Measurements from ENCODE around the gene SCO2.

Gene SCO2

DNA sequence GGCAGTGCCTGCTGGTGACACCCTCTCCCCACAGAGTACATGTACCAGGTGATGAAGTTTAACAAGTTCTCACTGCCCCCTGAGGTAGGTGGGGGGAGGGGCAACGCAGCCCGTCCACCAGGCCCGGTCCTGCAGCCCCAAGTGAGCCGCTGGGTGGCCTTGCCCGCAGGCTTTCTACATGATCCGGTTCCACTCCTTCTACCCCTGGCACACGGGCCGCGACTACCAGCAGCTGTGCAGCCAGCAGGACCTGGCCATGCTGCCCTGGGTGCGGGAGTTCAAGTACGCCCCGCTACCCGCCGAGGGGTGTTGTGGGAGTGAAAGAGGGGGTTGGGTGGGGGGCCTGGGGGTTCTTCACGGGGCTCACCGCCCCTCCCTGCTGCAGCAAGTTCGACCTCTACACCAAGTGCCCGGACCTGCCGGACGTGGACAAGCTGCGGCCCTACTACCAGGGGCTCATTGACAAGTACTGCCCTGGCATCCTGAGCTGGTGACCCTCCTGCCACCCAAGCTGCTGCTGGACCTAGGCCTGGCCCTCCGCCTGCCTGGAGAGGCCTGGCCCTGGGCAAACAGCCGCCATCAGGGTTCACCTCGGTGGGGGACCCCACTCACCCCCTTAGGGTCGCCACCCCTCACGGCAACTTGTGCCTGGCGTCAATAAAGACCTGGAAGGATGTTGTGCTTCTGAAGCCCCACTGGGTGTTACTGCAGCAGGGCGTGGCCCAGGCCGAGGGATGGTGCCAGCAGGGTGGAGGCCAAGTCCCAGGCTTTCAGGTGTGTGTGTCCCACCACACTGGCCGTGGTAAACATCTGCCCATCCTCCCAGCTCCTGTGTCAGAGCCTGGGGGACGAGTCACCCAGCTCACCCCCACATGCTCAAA lies 35.8 kb downstream of the SCO2 start:
- no peak overlapping the region for H3K4me2 ChIP-seq (ENCODE audit: insufficient read depth, low read length)
- TF ChIP-seq, protein P1, sequence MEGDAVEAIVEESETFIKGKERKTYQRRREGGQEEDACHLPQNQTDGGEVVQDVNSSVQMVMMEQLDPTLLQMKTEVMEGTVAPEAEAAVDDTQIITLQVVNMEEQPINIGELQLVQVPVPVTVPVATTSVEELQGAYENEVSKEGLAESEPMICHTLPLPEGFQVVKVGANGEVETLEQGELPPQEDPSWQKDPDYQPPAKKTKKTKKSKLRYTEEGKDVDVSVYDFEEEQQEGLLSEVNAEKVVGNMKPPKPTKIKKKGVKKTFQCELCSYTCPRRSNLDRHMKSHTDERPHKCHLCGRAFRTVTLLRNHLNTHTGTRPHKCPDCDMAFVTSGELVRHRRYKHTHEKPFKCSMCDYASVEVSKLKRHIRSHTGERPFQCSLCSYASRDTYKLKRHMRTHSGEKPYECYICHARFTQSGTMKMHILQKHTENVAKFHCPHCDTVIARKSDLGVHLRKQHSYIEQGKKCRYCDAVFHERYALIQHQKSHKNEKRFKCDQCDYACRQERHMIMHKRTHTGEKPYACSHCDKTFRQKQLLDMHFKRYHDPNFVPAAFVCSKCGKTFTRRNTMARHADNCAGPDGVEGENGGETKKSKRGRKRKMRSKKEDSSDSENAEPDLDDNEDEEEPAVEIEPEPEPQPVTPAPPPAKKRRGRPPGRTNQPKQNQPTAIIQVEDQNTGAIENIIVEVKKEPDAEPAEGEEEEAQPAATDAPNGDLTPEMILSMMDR (IDR thresholded peaks at IDR 0.05; ENCODE audit: borderline replicate concordance, extremely low read depth, low read length, poor library complexity, severe bottlenecking): no peak
- no peak for TF ChIP-seq EZH2 (IDR thresholded peaks at IDR 0.05; ENCODE audit: borderline replicate concordance, low read depth, low read length, severe bottlenecking)
- no peak overlapping the region for H2AFZ ChIP-seq (ENCODE audit: low read depth, low read length)
- no peak overlapping the region for H3K4me3 ChIP-seq (ENCODE audit: low read depth in 1 of 2, low read length in 2 of 2)
- no peaks in the 10 kb centered on the region for H3K27me3 ChIP-seq (ENCODE audit: insufficient read depth, low read length, poor library complexity)
- no peak for ATAC-seq (ENCODE audit: insufficient read depth, low read depth)
- no peak for DNase-seq
- no peaks in the 10 kb centered on the region for H3K9me3 ChIP-seq (ENCODE audit: insufficient read depth, low read length, severe bottlenecking)
- no peaks in the 10 kb centered on the region for H3K4me1 ChIP-seq (ENCODE audit: insufficient read depth, low read length)
- no peaks in the 10 kb centered on the region for H3K36me3 ChIP-seq (ENCODE audit: insufficient read depth, low read length)
- H3K79me2 ChIP-seq (ENCODE audit: insufficient read depth, low read length): no peaks in the 10 kb centered on the region
- no peak overlapping the region for H3K27ac ChIP-seq (ENCODE audit: low read length)
- H4K20me1 ChIP-seq (ENCODE audit: insufficient read depth, low read length): no peaks in the 10 kb centered on the region
- no peak overlapping the region for H3K9ac ChIP-seq (ENCODE audit: low read depth, low read length)

DNA sequence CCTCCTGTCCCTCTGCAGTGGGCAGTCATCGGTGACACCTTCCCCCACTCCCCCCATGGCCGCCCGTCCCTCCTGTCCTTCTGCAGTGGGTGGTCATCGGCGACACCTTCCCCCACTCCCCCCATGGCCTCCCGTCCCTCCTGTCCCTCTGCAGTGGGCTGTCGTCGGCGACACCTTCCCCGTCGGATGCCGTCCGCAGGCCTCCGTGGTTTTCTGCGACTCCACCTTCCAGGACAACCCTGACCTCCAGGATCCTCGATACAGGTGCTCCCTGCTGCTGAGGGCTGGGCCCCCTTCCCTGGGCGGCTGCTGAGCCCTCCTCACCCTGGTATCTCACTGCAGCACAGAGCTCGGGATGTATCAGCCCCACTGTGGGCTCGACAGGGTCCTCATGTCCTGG lies 36.5 kb downstream of the SCO2 start:
- no peak overlapping the region for H2AFZ ChIP-seq (ENCODE audit: low read depth, low read length)
- H3K4me2 ChIP-seq (ENCODE audit: insufficient read depth, low read length): no peak overlapping the region
- H3K36me3 ChIP-seq (ENCODE audit: insufficient read depth, low read length): no peaks in the 10 kb centered on the region
- no peak overlapping the region for H3K27ac ChIP-seq (ENCODE audit: low read length)
- no peaks in the 10 kb centered on the region for H3K27me3 ChIP-seq (ENCODE audit: insufficient read depth, low read length, poor library complexity)
- H4K20me1 ChIP-seq (ENCODE audit: insufficient read depth, low read length): no peaks in the 10 kb centered on the region
- TF ChIP-seq EZH2 (IDR thresholded peaks at IDR 0.05; ENCODE audit: borderline replicate concordance, low read depth, low read length, severe bottlenecking): no peak
- TF ChIP-seq, protein P1 (IDR thresholded peaks at IDR 0.05; ENCODE audit: borderline replicate concordance, extremely low read depth, low read length, poor library complexity, severe bottlenecking): no peak
- H3K79me2 ChIP-seq (ENCODE audit: insufficient read depth, low read length): no peaks in the 10 kb centered on the region
- DNase-seq (no peak), ATAC-seq (ENCODE audit: insufficient read depth, low read depth) (no peak)
- no peak overlapping the region for H3K9ac ChIP-seq (ENCODE audit: low read depth, low read length)
- H3K9me3 ChIP-seq (ENCODE audit: insufficient read depth, low read length, severe bottlenecking): no peaks in the 10 kb centered on the region
- H3K4me1 ChIP-seq (ENCODE audit: insufficient read depth, low read length): no peaks in the 10 kb centered on the region
- no peak overlapping the region for H3K4me3 ChIP-seq (ENCODE audit: low read depth in 1 of 2, low read length in 2 of 2)

DNA sequence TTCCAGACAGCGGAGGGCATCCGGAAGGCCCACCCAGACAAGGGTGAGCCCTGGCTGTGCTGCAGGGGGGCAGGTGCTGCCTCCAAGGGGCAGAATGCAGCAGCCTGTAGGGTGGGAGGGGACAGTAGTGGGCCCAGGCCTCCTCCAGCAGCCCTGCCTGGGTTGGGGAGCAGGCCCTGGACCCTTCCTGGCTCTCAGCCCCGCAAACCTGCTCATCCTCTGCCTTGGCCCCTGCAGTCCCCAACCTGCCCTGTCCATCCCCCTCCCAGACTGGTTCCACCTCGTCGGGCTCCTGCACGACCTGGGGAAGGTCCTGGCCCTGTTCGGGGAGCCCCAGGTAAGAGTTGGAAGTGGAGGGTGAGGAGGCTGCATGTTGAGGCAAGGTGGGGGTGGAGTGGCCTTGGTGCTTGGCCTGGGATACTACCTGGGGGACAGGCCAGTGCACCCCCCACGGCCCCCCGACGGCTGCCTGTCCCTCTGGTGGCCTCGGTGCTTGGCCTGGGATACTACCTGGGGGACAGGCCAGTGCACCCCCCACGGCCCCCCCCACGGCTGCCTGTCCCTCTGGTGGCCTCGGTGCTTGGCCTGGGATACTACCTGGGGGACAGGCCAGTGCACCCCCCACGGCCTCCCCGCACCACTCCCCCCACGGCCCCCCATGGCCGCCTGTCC lies 37.3 kb downstream of the SCO2 start:
- no peak overlapping the region for H3K9ac ChIP-seq (ENCODE audit: low read depth, low read length)
- H3K27me3 ChIP-seq (ENCODE audit: insufficient read depth, low read length, poor library complexity): no peaks in the 10 kb centered on the region
- no peak overlapping the region for H3K27ac ChIP-seq (ENCODE audit: low read length)
- no peak overlapping the region for H3K4me3 ChIP-seq (ENCODE audit: low read depth in 1 of 2, low read length in 2 of 2)
- ATAC-seq (ENCODE audit: insufficient read depth, low read depth): no peak
- no peaks in the 10 kb centered on the region for H3K4me1 ChIP-seq (ENCODE audit: insufficient read depth, low read length)
- TF ChIP-seq EZH2 (IDR thresholded peaks at IDR 0.05; ENCODE audit: borderline replicate concordance, low read depth, low read length, severe bottlenecking): no peak
- TF ChIP-seq, protein P1 (IDR thresholded peaks at IDR 0.05; ENCODE audit: borderline replicate concordance, extremely low read depth, low read length, poor library complexity, severe bottlenecking): no peak
- H3K36me3 ChIP-seq (ENCODE audit: insufficient read depth, low read length): no peaks in the 10 kb centered on the region
- no peak overlapping the region for H2AFZ ChIP-seq (ENCODE audit: low read depth, low read length)
- no peaks in the 10 kb centered on the region for H3K79me2 ChIP-seq (ENCODE audit: insufficient read depth, low read length)
- no peak overlapping the region for H3K4me2 ChIP-seq (ENCODE audit: insufficient read depth, low read length)
- no peak for DNase-seq
- H4K20me1 ChIP-seq (ENCODE audit: insufficient read depth, low read length): no peaks in the 10 kb centered on the region
- H3K9me3 ChIP-seq (ENCODE audit: insufficient read depth, low read length, severe bottlenecking): no peaks in the 10 kb centered on the region

Measured in DND-41 (cell line).